GM19395 (cell line): ENCODE measurements around the gene MRPL43.

Experiments
- ATAC-seq: cut with Tn5 transposase; IDR thresholded peaks from one replicate; pipeline ENCODE4 v1.9.1; 2021; ENCODE audit warnings: mild to moderate bottlenecking, moderate library complexity; ENCODE audit not compliant: unreplicated experiment

MRPL43 gene

GRCh38 chr10:101020427-101021075, 33.3 kb upstream of the MRPL43 start:
- ATAC-seq = no peak

GRCh38 chr10:101019440-101019703, 32.1 kb upstream of the MRPL43 start:
- no peak for ATAC-seq

GRCh38 chr10:101018600-101019439, 31.5 kb upstream of the MRPL43 start:
- no peak for ATAC-seq

- ATAC-seq = no peak
These were observed 30.9 kb upstream of the MRPL43 start for GRCh38 chr10:101018118-101018599.

GRCh38 chr10:101016814-101017213, 29.5 kb upstream of the MRPL43 start:
- ATAC-seq = no peak

- ATAC-seq = no peak
These were observed 28.3 kb upstream of the MRPL43 start for GRCh38 chr10:101015582-101015973.

GRCh38 chr10:101014966-101015581, 27.8 kb upstream of the MRPL43 start:
- ATAC-seq = no peak

- no peak for ATAC-seq
These were observed 27.1 kb upstream of the MRPL43 start for GRCh38 chr10:101014230-101014884.

GRCh38 chr10:101013365-101013825, 26.1 kb upstream of the MRPL43 start:
- no peak for ATAC-seq

GRCh38 chr10:101012525-101013364, 25.4 kb upstream of the MRPL43 start:
- ATAC-seq = no peak

GRCh38 chr10:101011517-101012423, 24.5 kb upstream of the MRPL43 start:
- ATAC-seq = no peak

GRCh38 chr10:101010329-101010728, 23.0 kb upstream of the MRPL43 start:
- no peak for ATAC-seq

- no peak for ATAC-seq
These were observed 21.6 kb upstream of the MRPL43 start for GRCh38 chr10:101008823-101009423.

GRCh38 chr10:101007915-101008822, 20.9 kb upstream of the MRPL43 start:
- ATAC-seq = no peak

- ATAC-seq = no peak
These were observed 19.9 kb upstream of the MRPL43 start for GRCh38 chr10:101007099-101007711.

- no peak for ATAC-seq
These were observed 19.3 kb upstream of the MRPL43 start for GRCh38 chr10:101006593-101007098.

GRCh38 chr10:101005869-101006567, 18.7 kb upstream of the MRPL43 start:
- ATAC-seq = no peak
